HG03460 (cell line): ENCODE results near the gene RTRAF.

Experiments
- ATAC-seq: cut with Tn5 transposase; IDR thresholded peaks from one replicate; pipeline ENCODE4 v1.9.1; 2021; ENCODE audit not compliant: unreplicated experiment

Gene RTRAF

GRCh38 chr14:52020161-52020714 lies 30.9 kb downstream of the RTRAF start:
- no peak for ATAC-seq

- ATAC-seq, result no peak
Measured at GRCh38 chr14:52020866-52021717, 31.7 kb downstream of the RTRAF start.

GRCh38 chr14:52021957-52022600 lies 32.7 kb downstream of the RTRAF start:
- ATAC-seq, result peak; percentile 93

GRCh38 chr14:52023518-52023917 lies 34.2 kb downstream of the RTRAF start:
- no peak for ATAC-seq

GRCh38 chr14:52025310-52025709 lies 36.0 kb downstream of the RTRAF start:
- no peak for ATAC-seq

GRCh38 chr14:52026017-52026660 lies 36.8 kb downstream of the RTRAF start:
- ATAC-seq, result no peak

- no peak for ATAC-seq
Measured at GRCh38 chr14:52026901-52027300, 37.6 kb downstream of the RTRAF start.

- no peak for ATAC-seq
Measured at GRCh38 chr14:52029881-52030280, 40.5 kb downstream of the RTRAF start.

- no peak for ATAC-seq
Measured at GRCh38 chr14:52031781-52032180, 42.4 kb downstream of the RTRAF start.

GRCh38 chr14:52032204-52032801 lies 43.0 kb downstream of the RTRAF start:
- no peak for ATAC-seq

GRCh38 chr14:52033101-52033642 lies 43.8 kb downstream of the RTRAF start:
- ATAC-seq, result no peak

GRCh38 chr14:52039124-52039815 lies 49.9 kb downstream of the RTRAF start:
- no peak for ATAC-seq

- no peak for ATAC-seq
Measured at GRCh38 chr14:52040598-52040997, 51.3 kb downstream of the RTRAF start.

- ATAC-seq, result no peak
Measured at GRCh38 chr14:52042371-52043289, 53.3 kb downstream of the RTRAF start.

- no peak for ATAC-seq
Measured at GRCh38 chr14:52043690-52044089, 54.3 kb downstream of the RTRAF start.

- ATAC-seq, result no peak
Measured at GRCh38 chr14:52044791-52045522, 55.6 kb downstream of the RTRAF start.

- ATAC-seq, result no peak
Measured at GRCh38 chr14:52046376-52046917, 57.1 kb downstream of the RTRAF start.

- ATAC-seq, result no peak
Measured at GRCh38 chr14:52048116-52048515, 58.8 kb downstream of the RTRAF start.
